ENCODE data around the gene ABLIM1. TPM values are rescaled to one million over a fixed set of nuclear protein-coding genes. Genes with fewer than 3 reads are reported as not detected.

Gene ABLIM1
- total RNA-seq, 6 experiments from 2014 or later: 38.8 to 76.5 (median 50.6) TPM

DNA sequence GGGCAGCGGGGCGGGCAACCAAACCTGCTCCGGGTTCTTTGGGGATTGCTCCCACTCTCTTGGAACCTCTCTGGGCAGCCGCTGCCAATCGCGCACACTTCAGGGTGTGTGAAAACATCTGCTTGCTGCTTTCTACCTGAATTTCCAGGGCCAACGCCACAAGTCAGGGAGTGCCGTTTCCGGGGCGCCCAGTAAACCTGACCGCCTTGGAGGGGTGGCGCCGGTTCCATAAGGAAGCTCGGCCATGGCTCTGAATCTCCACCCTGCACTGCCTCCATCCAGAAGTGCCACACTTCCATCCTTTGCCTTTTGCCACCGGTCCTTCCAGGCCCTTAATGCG, 253.1 kb downstream of the ABLIM1 start:
- no peaks in the 10 kb centered on the region for H3K9me3 ChIP-seq
- peaks cover 0 to 13% (median 0%) of the 10 kb centered on the region in 4 donors for H3K4me1 ChIP-seq
- H3K27ac ChIP-seq: no peak overlapping the region
- H3K27me3 ChIP-seq: peaks cover 0 to 12% of the 10 kb centered on the region in 2 donors
- TF ChIP-seq POLR2A (IDR thresholded peaks at IDR 0.05): no peak
- TF ChIP-seq, protein P1, sequence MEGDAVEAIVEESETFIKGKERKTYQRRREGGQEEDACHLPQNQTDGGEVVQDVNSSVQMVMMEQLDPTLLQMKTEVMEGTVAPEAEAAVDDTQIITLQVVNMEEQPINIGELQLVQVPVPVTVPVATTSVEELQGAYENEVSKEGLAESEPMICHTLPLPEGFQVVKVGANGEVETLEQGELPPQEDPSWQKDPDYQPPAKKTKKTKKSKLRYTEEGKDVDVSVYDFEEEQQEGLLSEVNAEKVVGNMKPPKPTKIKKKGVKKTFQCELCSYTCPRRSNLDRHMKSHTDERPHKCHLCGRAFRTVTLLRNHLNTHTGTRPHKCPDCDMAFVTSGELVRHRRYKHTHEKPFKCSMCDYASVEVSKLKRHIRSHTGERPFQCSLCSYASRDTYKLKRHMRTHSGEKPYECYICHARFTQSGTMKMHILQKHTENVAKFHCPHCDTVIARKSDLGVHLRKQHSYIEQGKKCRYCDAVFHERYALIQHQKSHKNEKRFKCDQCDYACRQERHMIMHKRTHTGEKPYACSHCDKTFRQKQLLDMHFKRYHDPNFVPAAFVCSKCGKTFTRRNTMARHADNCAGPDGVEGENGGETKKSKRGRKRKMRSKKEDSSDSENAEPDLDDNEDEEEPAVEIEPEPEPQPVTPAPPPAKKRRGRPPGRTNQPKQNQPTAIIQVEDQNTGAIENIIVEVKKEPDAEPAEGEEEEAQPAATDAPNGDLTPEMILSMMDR (IDR thresholded peaks at IDR 0.05): no peak
- no peak for DNase-seq
- no peaks in the 10 kb centered on the region for H3K36me3 ChIP-seq
- intact Hi-C loops (cut with DNase I): no loop called here
- WGBS (ENCODE audit: insufficient coverage, low coverage, low lambda C conversion rate, missing lambda C conversion rate): 56% methylated on average over 2 of the region's 16 CpGs
- peak overlapping the region in 1 of 3 donors; percentile 51 for H3K4me3 ChIP-seq
- ATAC-seq: no peak

- peaks cover 0 to 14% of the 10 kb centered on the region in 2 donors for H3K27me3 ChIP-seq
- intact Hi-C loops (cut with DNase I): no loop called here
- no peaks in the 10 kb centered on the region for H3K36me3 ChIP-seq
- ATAC-seq: peak; percentile 85 to 91 (median 88)
- H3K27ac ChIP-seq: no peak within 1 kb of the TSS
- DNase-seq: peak in 1 of 3 donors; percentile 36
- no peaks in the 10 kb centered on the region for H3K9me3 ChIP-seq
- TF ChIP-seq POLR2A (IDR thresholded peaks at IDR 0.05): no peak
- TF ChIP-seq, protein P1 (IDR thresholded peaks at IDR 0.05): no peak
- peak within 1 kb of the TSS; percentile 20 to 51 (median 39) for H3K4me3 ChIP-seq
- peaks cover 0 to 13% (median 0%) of the 10 kb centered on the region in 4 donors for H3K4me1 ChIP-seq
- 0% methylated on average over 6 of the region's 88 CpGs for whole genome bisulfite sequencing (ENCODE audit: insufficient coverage, low coverage, low lambda C conversion rate, missing lambda C conversion rate)
These were observed 253.7 kb downstream of the ABLIM1 start, which contains the start of gene AFAP1L2 for GRCh38 chr10:114404171-114405010. Gene AFAP1L2 (minus strand): TSS chr10:114404502. CDS start chr10:114404455, 47 bp downstream.

- TF ChIP-seq, protein P1 (IDR thresholded peaks at IDR 0.05): no peak
- no peak for TF ChIP-seq POLR2A (IDR thresholded peaks at IDR 0.05)
- Histone ChIP-seq H3K4me1 (peaks cover 0 to 13% (median 0%) of the 10 kb centered on the region in 4 donors), H3K36me3 (no peaks in the 10 kb centered on the region), H3K27me3 (peaks cover 0 to 14% of the 10 kb centered on the region in 2 donors), H3K4me3 (peak overlapping the region; percentile 20 to 51 (median 39)), H3K9me3 (no peaks in the 10 kb centered on the region), H3K27ac (no peak overlapping the region)
- ATAC-seq (peak; percentile 11 to 38 (median 18)), DNase-seq (no peak)
- WGBS (ENCODE audit: insufficient coverage, low coverage, low lambda C conversion rate, missing lambda C conversion rate): 0% methylated on average over 11 of the region's 44 CpGs
- intact Hi-C loops (cut with DNase I): no loop called here
These were observed 254.4 kb downstream of the ABLIM1 start for GRCh38 chr10:114403541-114404161.

DNA sequence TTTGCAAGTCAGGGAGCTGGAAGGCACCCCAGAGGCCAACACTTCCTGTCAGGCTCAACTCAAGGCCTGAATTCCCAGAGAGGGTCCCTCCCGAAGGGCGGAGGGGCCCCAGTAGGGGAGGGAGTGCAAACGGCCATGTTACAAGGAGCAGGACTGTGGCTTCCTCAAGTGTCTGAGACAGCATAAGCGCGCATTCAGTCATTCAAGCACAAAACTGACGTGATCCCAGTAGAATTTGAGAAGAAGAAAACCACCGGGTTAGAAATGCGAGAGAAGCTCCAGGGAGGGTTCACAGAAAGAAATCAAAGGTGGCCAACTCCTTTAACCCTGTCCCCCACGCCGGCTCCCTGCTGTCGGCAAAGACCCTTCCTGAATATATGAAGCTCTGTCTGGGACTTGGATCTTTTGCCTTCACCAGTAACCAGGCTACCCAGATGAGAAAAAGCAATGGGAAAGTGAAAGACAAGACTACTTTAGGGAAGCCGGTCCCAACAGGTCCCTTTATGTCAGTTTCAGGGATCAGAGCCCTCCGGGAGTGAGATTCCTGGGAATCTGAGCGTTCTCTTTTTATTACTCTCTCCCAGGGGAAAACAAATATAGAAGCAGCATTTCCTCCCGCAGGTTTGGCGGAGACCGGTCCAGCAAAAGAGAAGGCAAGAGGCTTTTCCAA, 255.1 kb downstream of the ABLIM1 start:
- no peak for TF ChIP-seq POLR2A (IDR thresholded peaks at IDR 0.05)
- TF ChIP-seq, protein P1 (IDR thresholded peaks at IDR 0.05): no peak
- Histone ChIP-seq H3K9me3 (no peaks in the 10 kb centered on the region), H3K4me1 (peaks cover 0 to 13% (median 0%) of the 10 kb centered on the region in 4 donors), H3K4me3 (peak overlapping the region; percentile 20 to 51 (median 39)), H3K27me3 (peaks cover 0 to 14% of the 10 kb centered on the region in 2 donors), H3K36me3 (no peaks in the 10 kb centered on the region), H3K27ac (no peak overlapping the region)
- ATAC-seq (no peak), DNase-seq (no peak)
- intact Hi-C loops (cut with DNase I): no loop called here
- WGBS (ENCODE audit: insufficient coverage, low coverage, low lambda C conversion rate, missing lambda C conversion rate): 10% methylated on average over 13 of the region's 17 CpGs
